WTC11 (cell line): ENCODE data around the gene ZNF304. TPM values are rescaled to one million over a fixed set of nuclear protein-coding genes. Genes with fewer than 3 reads are reported as not detected.

Experiments
- ATAC-seq: fragments of 200-7000 bp; cut with Tn5 transposase; 2 replicates; pipeline ENCODE4 v1.10.0; 2021; ENCODE audit warnings: mild to moderate bottlenecking, moderate library complexity
- CTCF ChIA-PET: fragments of 300-600 bp; sonication (Branson Sonifier 250); formaldehyde crosslinking; loops from one replicate; lab custom pipeline; 2021; ENCODE audit warnings: antibody characterized with exemption; lab: Charles Lee
- POLR2A ChIA-PET: fragments of 350-600 bp; sonication (Branson Sonifier 250); formaldehyde crosslinking; loops from one replicate; lab custom pipeline; 2021; ENCODE audit warnings: antibody characterized with exemption; lab: Charles Lee
- DNase-seq: peaks from one replicate; pipeline ENCODE4 v3.0.0; 2021; ENCODE audit warnings: low spot score
- H3K27ac Mint-ChIP-seq: 2 replicates; pipeline ENCODE4 v1.8.0; 2021; ENCODE audit warnings: mixed read lengths
- H3K27me3 Mint-ChIP-seq: 2 replicates; pipeline ENCODE4 v1.8.0; 2021; ENCODE audit warnings: low read depth, mild to moderate bottlenecking, moderate library complexity, mixed read lengths
- H3K36me3 Mint-ChIP-seq: 2 replicates; pipeline ENCODE4 v1.8.0; 2021; ENCODE audit warnings: mixed read lengths
- H3K4me1 Mint-ChIP-seq: 2 replicates; pipeline ENCODE4 v1.8.0; 2022; ENCODE audit warnings: mixed read lengths
- H3K4me3 Mint-ChIP-seq: 2 replicates; pipeline ENCODE4 v1.8.0; 2021; ENCODE audit warnings: mild to moderate bottlenecking, moderate library complexity, mixed read lengths
- H3K9me3 Mint-ChIP-seq: 2 replicates; pipeline ENCODE4 v1.8.0; 2021; ENCODE audit warnings: mixed read lengths
- ATF1 ChIP-seq: sonication (generic); formaldehyde crosslinking; IDR thresholded peaks from 2 replicates; pipeline ENCODE4 v1.8.1; 2023; ENCODE audit warnings: mild to moderate bottlenecking, moderate library complexity, missing genetic modification reagents
- CBFB ChIP-seq: sonication (generic); formaldehyde crosslinking; IDR thresholded peaks from 2 replicates; pipeline ENCODE4 v1.8.1; 2022; ENCODE audit warnings: mild to moderate bottlenecking, low read depth, missing genetic modification reagents
- CREB1 ChIP-seq: sonication (generic); formaldehyde crosslinking; IDR thresholded peaks from 2 replicates; pipeline ENCODE4 v1.8.0; 2023; ENCODE audit warnings: mild to moderate bottlenecking, missing genetic modification reagents
- CREM ChIP-seq: sonication (generic); formaldehyde crosslinking; IDR thresholded peaks from 2 replicates; pipeline ENCODE4 v1.8.1; 2022; ENCODE audit warnings: mild to moderate bottlenecking, missing genetic modification reagents, moderate library complexity
- ELF4 ChIP-seq: sonication (generic); formaldehyde crosslinking; IDR thresholded peaks from 2 replicates; pipeline ENCODE4 v1.8.1; 2022; ENCODE audit warnings: low read depth, mild to moderate bottlenecking, moderate library complexity, missing genetic modification reagents
- ESRRA ChIP-seq: sonication (generic); formaldehyde crosslinking; IDR thresholded peaks from 2 replicates; pipeline ENCODE4 v1.8.1; 2022; ENCODE audit warnings: mild to moderate bottlenecking, missing genetic modification reagents, borderline replicate concordance
- ETV6 ChIP-seq: sonication (generic); formaldehyde crosslinking; IDR thresholded peaks from 2 replicates; pipeline ENCODE4 v1.8.1; 2022; ENCODE audit warnings: mild to moderate bottlenecking, missing genetic modification reagents
- FOXK1 ChIP-seq: sonication (generic); formaldehyde crosslinking; IDR thresholded peaks from 2 replicates; pipeline ENCODE4 v1.8.0; 2022; ENCODE audit warnings: mild to moderate bottlenecking, moderate library complexity, missing genetic modification reagents
- FOXP1 ChIP-seq: sonication (generic); formaldehyde crosslinking; IDR thresholded peaks from 2 replicates; pipeline ENCODE4 v1.8.0; 2022; ENCODE audit warnings: missing genetic modification reagents, mild to moderate bottlenecking, moderate library complexity, borderline replicate concordance
- GABPB1 ChIP-seq: sonication (generic); formaldehyde crosslinking; IDR thresholded peaks from 2 replicates; pipeline ENCODE4 v1.8.1; 2023; ENCODE audit warnings: mild to moderate bottlenecking, missing genetic modification reagents
- KAT7 ChIP-seq: sonication (generic); formaldehyde crosslinking; IDR thresholded peaks from 2 replicates; pipeline ENCODE4 v1.8.1; 2023; ENCODE audit warnings: missing genetic modification reagents, mild to moderate bottlenecking, borderline replicate concordance
- MXD4 ChIP-seq: fragments of 250-450 bp; sonication (Bioruptor Pico); IDR thresholded peaks from 2 replicates; pipeline ENCODE4 v1.8.0; 2021; ENCODE audit warnings: mild to moderate bottlenecking, moderate library complexity, borderline replicate concordance
- NFYB ChIP-seq: sonication (generic); formaldehyde crosslinking; conservative IDR thresholded peaks from 2 replicates; pipeline ENCODE4 v1.8.0; 2022; ENCODE audit warnings: low read depth, missing genetic modification reagents
- NR1H2 ChIP-seq: sonication (generic); formaldehyde crosslinking; IDR thresholded peaks from 2 replicates; pipeline ENCODE4 v1.9.0; 2021; ENCODE audit warnings: mild to moderate bottlenecking, moderate library complexity, missing genetic modification reagents
- NR2C2 ChIP-seq: sonication (generic); formaldehyde crosslinking; IDR thresholded peaks from 2 replicates; pipeline ENCODE4 v1.8.0; 2022; ENCODE audit warnings: mild to moderate bottlenecking, missing genetic modification reagents
- NR3C1 ChIP-seq: sonication (generic); formaldehyde crosslinking; conservative IDR thresholded peaks from 2 replicates; pipeline ENCODE4 v1.8.1; 2023; ENCODE audit warnings: low read depth, mild to moderate bottlenecking, missing genetic modification reagents
- RORB ChIP-seq: fragments of 250-450 bp; sonication (Bioruptor Pico); IDR thresholded peaks from 2 replicates; pipeline ENCODE4 v1.9.0; 2021; ENCODE audit warnings: mild to moderate bottlenecking
- TEAD1 ChIP-seq: sonication (generic); formaldehyde crosslinking; IDR thresholded peaks from 2 replicates; pipeline ENCODE4 v1.8.0; 2022; ENCODE audit warnings: mild to moderate bottlenecking, missing genetic modification reagents
- TEAD4 ChIP-seq: sonication (generic); formaldehyde crosslinking; IDR thresholded peaks from 2 replicates; pipeline ENCODE4 v1.8.0; 2022; ENCODE audit warnings: mild to moderate bottlenecking, missing genetic modification reagents
- ZBTB21 ChIP-seq: sonication (generic); formaldehyde crosslinking; IDR thresholded peaks from 2 replicates; pipeline ENCODE4 v1.8.1; 2023; ENCODE audit warnings: mild to moderate bottlenecking, missing genetic modification reagents, borderline replicate concordance
- ZNF232 ChIP-seq: sonication (generic); formaldehyde crosslinking; IDR thresholded peaks from 2 replicates; pipeline ENCODE4 v1.8.0; 2022; ENCODE audit warnings: mild to moderate bottlenecking, missing genetic modification reagents
- ZNF263 ChIP-seq: sonication (generic); formaldehyde crosslinking; IDR thresholded peaks from 2 replicates; pipeline ENCODE4 v1.8.1; 2022; ENCODE audit warnings: low read depth, mild to moderate bottlenecking, moderate library complexity, missing genetic modification reagents
- ZNF317 ChIP-seq: sonication (generic); formaldehyde crosslinking; IDR thresholded peaks from 2 replicates; pipeline ENCODE4 v1.8.1; 2023; ENCODE audit warnings: low read depth, mild to moderate bottlenecking, moderate library complexity, missing genetic modification reagents, borderline replicate concordance
- total RNA-seq: library from RNA; stranded (reverse); gene quantifications from 3 replicates; pipeline ENCODE4 v1.2.3, GENCODE V29; 2021
- TF ChIP-seq, protein P1 (sequence below): sonication (generic); formaldehyde crosslinking; IDR thresholded peaks from 2 replicates; pipeline ENCODE4 v1.8.1; 2022; ENCODE audit warnings: mild to moderate bottlenecking, moderate library complexity, missing genetic modification reagents
- TF ChIP-seq, protein P2 (sequence below): sonication (generic); formaldehyde crosslinking; IDR thresholded peaks from 2 replicates; pipeline ENCODE4 v1.8.1; 2022; ENCODE audit warnings: low read depth, mild to moderate bottlenecking, moderate library complexity, missing genetic modification reagents, borderline replicate concordance
- TF ChIP-seq, protein P3 (sequence below): sonication (generic); formaldehyde crosslinking; IDR thresholded peaks from 2 replicates; pipeline ENCODE4 v1.8.0; 2022; ENCODE audit warnings: mild to moderate bottlenecking, missing genetic modification reagents

ZNF304 gene
- total RNA-seq, 1 experiment from 2014 or later = 11.0 TPM

DNA sequence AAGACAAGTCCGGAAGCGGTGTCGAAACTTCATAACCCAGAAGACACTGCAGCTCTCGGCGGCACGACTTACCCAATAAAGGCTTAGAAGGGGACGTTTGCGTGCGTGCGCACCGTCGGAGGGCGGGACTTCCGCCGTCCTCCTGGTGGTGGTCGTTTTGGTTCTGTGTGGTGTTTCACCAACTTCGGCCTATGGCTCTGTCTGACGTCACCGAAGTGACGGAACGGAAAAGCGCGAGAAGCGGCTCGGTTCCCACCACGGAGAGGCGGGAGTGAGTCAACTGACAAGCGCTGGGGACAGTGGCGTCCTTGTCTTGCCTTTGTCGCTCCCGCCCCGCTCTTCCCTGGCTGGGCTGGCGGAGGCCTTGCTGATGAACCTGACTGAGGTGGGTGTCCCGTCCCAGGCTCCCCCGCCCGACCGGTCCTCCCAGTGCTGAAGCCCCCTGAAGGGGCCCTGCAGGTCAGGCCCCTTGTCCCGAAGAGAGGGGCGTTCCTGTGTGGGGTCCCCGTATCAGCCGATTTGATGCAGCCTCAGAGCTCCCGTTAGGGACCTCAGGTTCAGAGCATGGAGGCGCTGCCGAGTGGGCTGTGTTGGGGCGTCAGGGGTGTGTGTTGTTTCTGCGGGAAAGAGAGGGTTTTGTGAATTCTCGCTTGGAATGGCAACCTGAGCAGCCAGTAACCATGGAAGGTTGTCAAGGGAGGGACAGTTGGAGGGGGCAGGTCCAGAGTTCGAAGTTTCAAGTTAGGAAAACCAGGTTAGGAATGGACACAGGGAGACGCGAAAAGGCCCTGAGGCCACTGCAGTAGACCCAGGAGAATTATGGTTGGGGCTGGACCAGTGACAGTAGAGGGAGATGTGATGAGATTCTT is 38.9 kb downstream of the ZNF304 start, which contains the start of gene ZNF548:
Gene ZNF548 (plus strand): TSS at position 125 of the 869 bp plus-strand sequence. CDS start 246 bp downstream, at position 371.
- peak; percentile 99 for DNase-seq
- ChIA-PET CTCF (interaction anchor here (0.6 to 1.9 kb wide), 8 partner anchors 14 to 285 kb away, joined by 3 to 9 read pairs (median 4); partner anchors contain the start of genes TRAPPC2B, ZNF547 and ZNF549), POLR2A (interaction anchor here (0.6 to 1.4 kb wide), 5 partner anchors 26 to 224 kb away, joined by 3 to 6 read pairs (median 4); partner anchors contain the start of genes TRAPPC2B, ZNF134, ZNF264 and ZNF304)

DNA sequence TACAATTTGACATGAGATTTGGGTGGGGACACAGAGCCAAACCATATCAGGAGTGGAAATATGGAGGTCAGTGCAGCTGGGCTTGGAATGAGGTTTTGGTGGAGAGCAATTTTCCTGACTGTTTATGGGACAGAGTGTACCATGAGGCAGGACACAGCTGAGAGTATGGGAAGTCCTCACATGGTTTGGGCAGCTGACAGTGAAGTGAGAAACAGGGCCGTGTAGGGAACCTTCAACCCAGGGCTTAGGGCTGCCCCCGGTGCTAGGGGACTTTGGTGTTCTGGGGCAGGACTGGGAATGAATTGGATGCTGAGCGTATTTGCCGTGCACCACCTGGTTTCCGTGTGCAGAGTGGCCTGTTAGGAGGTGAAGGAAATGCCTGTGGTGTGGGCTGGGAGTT is 44.6 kb downstream of the ZNF304 start:
- Mint-ChIP-seq H3K27ac (no peak overlapping the region), H3K9me3 (no peaks in the 10 kb centered on the region)
- no peak for ATAC-seq

More for the DNA sequence above, 38.9 kb downstream of the ZNF304 start, which contains the start of gene ZNF548:
- no peaks in the 10 kb centered on the region for H3K9me3 Mint-ChIP-seq
- TF ChIP-seq, protein P1, sequence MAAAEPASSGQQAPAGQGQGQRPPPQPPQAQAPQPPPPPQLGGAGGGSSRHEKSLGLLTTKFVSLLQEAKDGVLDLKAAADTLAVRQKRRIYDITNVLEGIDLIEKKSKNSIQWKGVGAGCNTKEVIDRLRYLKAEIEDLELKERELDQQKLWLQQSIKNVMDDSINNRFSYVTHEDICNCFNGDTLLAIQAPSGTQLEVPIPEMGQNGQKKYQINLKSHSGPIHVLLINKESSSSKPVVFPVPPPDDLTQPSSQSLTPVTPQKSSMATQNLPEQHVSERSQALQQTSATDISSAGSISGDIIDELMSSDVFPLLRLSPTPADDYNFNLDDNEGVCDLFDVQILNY = peak; percentile 72
- TF ChIP-seq FOXP1 (CRISPR knock-in tag) (no peak; the same call in 1 of the 2 replicates), FOXK1 (CRISPR knock-in tag) (peak; percentile 94), KAT7 (CRISPR knock-in tag) (no peak), NR3C1 (CRISPR knock-in tag) (no peak), ZNF232 (CRISPR knock-in tag) (0 out of 2 replicates have a peak, but pooled peaks have one; percentile 55), NR1H2 (CRISPR knock-in tag) (no peak), TEAD1 (CRISPR knock-in tag) (peak; percentile 27; the same call in 1 of the 2 replicates), CREB1 (CRISPR knock-in tag) (no peak), RORB (CRISPR knock-in tag) (no peak), ETV6 (CRISPR knock-in tag) (0 out of 2 replicates have a peak, but pooled peaks have one; percentile 26), ZBTB21 (peak; percentile 99), CBFB (CRISPR knock-in tag) (no peak), MXD4 (CRISPR knock-in tag) (no peak), ZNF263 (CRISPR knock-in tag) (no peak), GABPB1 (CRISPR knock-in tag) (peak; percentile 80), NFYB (CRISPR knock-in tag) (peak; percentile 75), CREM (CRISPR knock-in tag) (peak; percentile 92), TEAD4 (CRISPR knock-in tag) (no peak), ELF4 (CRISPR knock-in tag) (no peak), ESRRA (CRISPR knock-in tag) (no peak)
- TF ChIP-seq, protein P2, sequence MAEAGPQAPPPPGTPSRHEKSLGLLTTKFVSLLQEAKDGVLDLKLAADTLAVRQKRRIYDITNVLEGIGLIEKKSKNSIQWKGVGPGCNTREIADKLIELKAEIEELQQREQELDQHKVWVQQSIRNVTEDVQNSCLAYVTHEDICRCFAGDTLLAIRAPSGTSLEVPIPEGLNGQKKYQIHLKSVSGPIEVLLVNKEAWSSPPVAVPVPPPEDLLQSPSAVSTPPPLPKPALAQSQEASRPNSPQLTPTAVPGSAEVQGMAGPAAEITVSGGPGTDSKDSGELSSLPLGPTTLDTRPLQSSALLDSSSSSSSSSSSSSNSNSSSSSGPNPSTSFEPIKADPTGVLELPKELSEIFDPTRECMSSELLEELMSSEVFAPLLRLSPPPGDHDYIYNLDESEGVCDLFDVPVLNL = no peak
- TF ChIP-seq, protein P3, sequence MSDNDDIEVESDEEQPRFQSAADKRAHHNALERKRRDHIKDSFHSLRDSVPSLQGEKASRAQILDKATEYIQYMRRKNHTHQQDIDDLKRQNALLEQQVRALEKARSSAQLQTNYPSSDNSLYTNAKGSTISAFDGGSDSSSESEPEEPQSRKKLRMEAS (CRISPR knock-in tag) = peak; percentile 47; the same call in 1 of the 2 replicates
- no peaks in the 10 kb centered on the region for H3K36me3 Mint-ChIP-seq
- H3K4me3 Mint-ChIP-seq = peak within 1 kb of the TSS; percentile 95
- peaks cover 19% of the 10 kb centered on the region for H3K27me3 Mint-ChIP-seq
- H3K27ac Mint-ChIP-seq = peak within 1 kb of the TSS; percentile 97
- peaks cover 13% of the 10 kb centered on the region for H3K4me1 Mint-ChIP-seq
- peak; percentile 99 for ATAC-seq

More for the DNA sequence above, 44.6 kb downstream of the ZNF304 start:
- Mint-ChIP-seq H3K36me3 (peaks cover 25% of the 10 kb centered on the region), H3K4me3 (no peak overlapping the region), H3K4me1 (peaks cover 7% of the 10 kb centered on the region), H3K27me3 (no peaks in the 10 kb centered on the region; the same call in 1 of the 2 replicates)
- POLR2A ChIA-PET = no interaction called here
- TF ChIP-seq NR2C2 (no peak), ZBTB21 (no peak), ZNF317 (no peak), ATF1 (CRISPR knock-in tag) (no peak)
- TF ChIP-seq, all 79 proteins: peak for 0
- DNase-seq = no peak
- CTCF ChIA-PET = no interaction called here
